ENCODE measurements around the gene PRSS50.

Gene PRSS50

GRCh38 chr3:46669191-46669999, 48.3 kb downstream of the PRSS50 start:
- DNase-seq, result no peak

- DNase-seq, result no peak
These were observed 49.1 kb downstream of the PRSS50 start for GRCh38 chr3:46668591-46668990.

- no peak for DNase-seq
These were observed 49.6 kb downstream of the PRSS50 start for GRCh38 chr3:46668116-46668515.

- no peak for DNase-seq
These were observed 50.0 kb downstream of the PRSS50 start for GRCh38 chr3:46667657-46668056.

GRCh38 chr3:46667061-46667621, 50.5 kb downstream of the PRSS50 start:
- DNase-seq, result no peak

GRCh38 chr3:46666453-46666845, 51.2 kb downstream of the PRSS50 start:
- no peak for DNase-seq

- DNase-seq, result no peak
These were observed 51.8 kb downstream of the PRSS50 start for GRCh38 chr3:46665763-46666452.

GRCh38 chr3:46664971-46665762, 52.5 kb downstream of the PRSS50 start:
- DNase-seq, result no peak

GRCh38 chr3:46664188-46664970, 53.3 kb downstream of the PRSS50 start:
- DNase-seq, result no peak

GRCh38 chr3:46663591-46664135, 54.0 kb downstream of the PRSS50 start:
- no peak for DNase-seq

GRCh38 chr3:46662771-46663551, 54.7 kb downstream of the PRSS50 start:
- no peak for DNase-seq

All from T-helper 9 cell (primary cell).